Large intestine (tissue), 3 donors: ENCODE measurements around the gene DPP10. TPM values are rescaled to one million over a fixed set of nuclear protein-coding genes. Genes with fewer than 3 reads are reported as not detected.
"Not testable (repeated sequence)": the region's sequence is repeated elsewhere in the genome, so short reads cannot be mapped to it uniquely, and the experiment has no call there.

Experiments
- DNase-seq, 2 donors: peaks; one replicate each; pipeline versions ENCODE4 v3.0.0 to v3.0.0-alpha.2; 2013
- H3K27ac ChIP-seq: one replicate; pipeline ENCODE4 v1.5.1; 2013; ENCODE audit warnings: low read length
- H3K27me3 ChIP-seq: 2 replicates; pipeline ENCODE4 v1.6.1; 2013; ENCODE audit warnings: low read length; ENCODE audit not compliant: control insufficient read depth, insufficient read depth
- H3K36me3 ChIP-seq: 2 replicates; pipeline ENCODE4 v1.6.1; 2013; ENCODE audit warnings: low read length; ENCODE audit not compliant: control insufficient read depth, insufficient read depth
- H3K4me1 ChIP-seq: one replicate; pipeline ENCODE4 v1.6.1; 2013; ENCODE audit warnings: low read length; ENCODE audit not compliant: control insufficient read depth, insufficient read depth
- H3K4me3 ChIP-seq: one replicate; pipeline ENCODE4 v1.5.1; 2013; ENCODE audit warnings: low read length
- H3K9me3 ChIP-seq: one replicate; pipeline ENCODE4 v1.6.1; 2013; ENCODE audit warnings: mild to moderate bottlenecking, low read depth, low read length, moderate library complexity; ENCODE audit not compliant: control insufficient read depth
- WGBS: methylation state at CpG from one replicate; pipeline ENCODE4 v1.1.5; 2013; ENCODE audit warnings: low lambda C conversion rate; ENCODE audit not compliant: insufficient coverage; 5-methylcytosine and 5-hydroxymethylcytosine counted together
- polyA plus RNA-seq: library from polyadenylated mRNA; unstranded; fragments of 120-200 nt; gene quantifications from one replicate; pipeline ENCODE4 v1.2.1, GENCODE V29; 2013

DPP10 gene
- polyA plus RNA-seq, 1 donor = 17.3 TPM

GRCh38 chr2:114496959-114497358 is 54.5 kb downstream of the DPP10 start:
- peaks cover 24% of the 10 kb centered on the region for H3K4me1 ChIP-seq
- H3K36me3 ChIP-seq = no peaks in the 10 kb centered on the region
- no peaks in the 10 kb centered on the region for H3K27me3 ChIP-seq
- no peak overlapping the region for H3K27ac ChIP-seq
- no peaks in the 10 kb centered on the region for H3K9me3 ChIP-seq
- no peak for DNase-seq
- 100% methylated on average over 1 of the region's 12 CpGs for WGBS
- H3K4me3 ChIP-seq = no peak overlapping the region

- Histone ChIP-seq H3K27me3 (no peaks in the 10 kb centered on the region), H3K4me1 (peaks cover 24% of the 10 kb centered on the region), H3K9me3 (no peaks in the 10 kb centered on the region), H3K36me3 (no peaks in the 10 kb centered on the region), H3K27ac (peak overlapping the region; percentile 45), H3K4me3 (no peak overlapping the region)
- peak; percentile 85 to 90 for DNase-seq
- WGBS = no CpG with 5 or more reads among the region's 4 CpGs
Measured at GRCh38 chr2:114499101-114499500, 56.7 kb downstream of the DPP10 start.

- H3K4me3 ChIP-seq = no peak overlapping the region
- no peak overlapping the region for H3K27ac ChIP-seq
- H3K4me1 ChIP-seq = no peaks in the 10 kb centered on the region
- H3K36me3 ChIP-seq = no peaks in the 10 kb centered on the region
- DNase-seq = no peak
- H3K27me3 ChIP-seq = no peaks in the 10 kb centered on the region
- no peaks in the 10 kb centered on the region for H3K9me3 ChIP-seq
Measured at GRCh38 chr2:114507744-114508143, 65.3 kb downstream of the DPP10 start.

- Histone ChIP-seq H3K27ac (no peak overlapping the region), H3K36me3 (no peaks in the 10 kb centered on the region), H3K4me3 (no peak overlapping the region), H3K9me3 (no peaks in the 10 kb centered on the region), H3K27me3 (no peaks in the 10 kb centered on the region), H3K4me1 (peaks cover 3% of the 10 kb centered on the region)
- DNase-seq = no peak
- WGBS = 80% methylated on average over 1 of the region's 3 CpGs
Measured at GRCh38 chr2:114515882-114516281, 73.4 kb downstream of the DPP10 start.

- Histone ChIP-seq H3K36me3 (no peaks in the 10 kb centered on the region), H3K27me3 (no peaks in the 10 kb centered on the region), H3K27ac (no peak overlapping the region), H3K4me3 (no peak overlapping the region), H3K9me3 (no peaks in the 10 kb centered on the region), H3K4me1 (peaks cover 3% of the 10 kb centered on the region)
- DNase-seq = no peak
- 82% methylated on average over 3 of the region's 5 CpGs for WGBS
Measured at GRCh38 chr2:114517580-114517979, 75.1 kb downstream of the DPP10 start.

- peak in 1 of 2 donors; percentile 57 for DNase-seq
Measured at GRCh38 chr2:114518738-114519137, 76.3 kb downstream of the DPP10 start.

GRCh38 chr2:114522612-114523011 is 80.2 kb downstream of the DPP10 start:
- not testable (repeated sequence) for H3K4me3 ChIP-seq, H3K27me3 ChIP-seq, H3K9me3 ChIP-seq, H3K4me1 ChIP-seq, H3K27ac ChIP-seq, DNase-seq, H3K36me3 ChIP-seq
- no CpG with 5 or more reads among the region's 4 CpGs for WGBS

More at GRCh38 chr2:114518738-114519137, 76.3 kb downstream of the DPP10 start:
- Histone ChIP-seq H3K4me3 (no peak overlapping the region), H3K27me3 (no peaks in the 10 kb centered on the region), H3K27ac (peak overlapping the region; percentile 18), H3K9me3 (no peaks in the 10 kb centered on the region), H3K4me1 (peaks cover 3% of the 10 kb centered on the region), H3K36me3 (no peaks in the 10 kb centered on the region)
- WGBS = 33% methylated on average over 1 of the region's 5 CpGs

- no peak overlapping the region for H3K4me3 ChIP-seq
- no peaks in the 10 kb centered on the region for H3K36me3 ChIP-seq
- no peak for DNase-seq
- no peaks in the 10 kb centered on the region for H3K27me3 ChIP-seq
- H3K4me1 ChIP-seq = peaks cover 14% of the 10 kb centered on the region
- peak overlapping the region; percentile 62 for H3K27ac ChIP-seq
- H3K9me3 ChIP-seq = no peaks in the 10 kb centered on the region
- 87% methylated on average over 4 of the region's 4 CpGs for WGBS
Measured at GRCh38 chr2:114525955-114526354, 83.5 kb downstream of the DPP10 start.

- H3K27ac ChIP-seq = peak overlapping the region; percentile 62
- no CpG with 5 or more reads among the region's 1 CpG for WGBS
Measured at GRCh38 chr2:114526841-114527240, 84.4 kb downstream of the DPP10 start.

GRCh38 chr2:114527330-114527983 is 85.0 kb downstream of the DPP10 start:
- Histone ChIP-seq H3K27ac (peak overlapping the region; percentile 62), H3K36me3 (no peaks in the 10 kb centered on the region), H3K4me1 (peaks cover 14% of the 10 kb centered on the region), H3K9me3 (no peaks in the 10 kb centered on the region), H3K27me3 (no peaks in the 10 kb centered on the region), H3K4me3 (no peak overlapping the region)
- WGBS = 40% methylated on average over 3 of the region's 9 CpGs
- peak in 1 of 2 donors; percentile 85 for DNase-seq

More at GRCh38 chr2:114526841-114527240, 84.4 kb downstream of the DPP10 start:
- peak in 1 of 2 donors; percentile 75 for DNase-seq
- Histone ChIP-seq H3K9me3 (no peaks in the 10 kb centered on the region), H3K4me1 (peaks cover 14% of the 10 kb centered on the region), H3K36me3 (no peaks in the 10 kb centered on the region), H3K4me3 (no peak overlapping the region), H3K27me3 (no peaks in the 10 kb centered on the region)
